Measurements from ENCODE around the gene RTP2. TPM values are rescaled to one million over a fixed set of nuclear protein-coding genes. Genes with fewer than 3 reads are reported as not detected.

The RTP2 gene
- total RNA-seq, 4 donors from 2014 or later, result not detected

DNA sequence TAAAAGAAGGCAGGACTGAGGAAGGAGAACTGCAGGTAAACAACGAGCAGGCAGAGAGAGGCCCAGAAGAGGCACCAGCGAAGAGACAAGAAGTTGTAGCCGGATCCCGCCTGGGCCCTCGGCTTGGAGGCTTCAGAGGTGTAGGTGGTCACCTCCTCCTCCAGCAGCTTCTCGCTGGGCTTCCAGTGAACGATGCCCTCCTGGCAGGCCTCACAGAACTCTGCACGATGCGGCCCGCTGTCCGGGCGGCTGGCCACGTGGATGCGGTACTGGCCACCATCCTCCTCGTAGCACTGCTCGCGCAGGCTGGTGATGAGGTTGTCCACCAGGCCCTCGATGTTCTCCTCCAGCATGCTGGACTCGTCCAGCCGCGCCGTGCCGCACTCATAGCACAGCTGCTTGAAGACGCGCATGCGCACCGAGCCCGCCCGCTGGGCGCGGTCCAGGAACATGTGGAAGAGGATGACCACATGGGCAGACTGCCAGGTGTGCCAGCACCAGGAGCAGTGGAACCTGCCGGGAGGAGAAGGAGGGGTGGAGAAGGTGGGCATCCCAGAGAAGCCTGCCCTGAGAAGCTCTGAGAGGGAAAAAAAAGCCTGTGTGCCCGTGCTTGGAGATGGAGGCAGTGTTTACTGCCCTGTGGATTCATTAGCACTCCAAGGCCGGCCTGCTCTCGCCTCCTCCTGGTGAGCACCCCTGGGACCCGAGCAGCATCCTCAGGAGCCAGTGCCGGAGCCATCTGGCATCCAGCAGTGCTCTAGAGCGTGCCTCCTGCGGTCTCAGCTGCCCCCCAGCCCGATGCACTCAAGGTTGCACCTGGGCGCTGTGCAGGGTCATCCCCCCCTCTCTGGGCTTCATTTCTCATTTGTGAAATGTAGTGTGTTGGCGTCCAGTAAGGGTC is 3.6 kb downstream of the RTP2 start:
- intact Hi-C loops (cut with DNase I), result no loop called here
- TF ChIP-seq POLR2A (IDR thresholded peaks at IDR 0.05), result no peak
- TF ChIP-seq, protein P1, sequence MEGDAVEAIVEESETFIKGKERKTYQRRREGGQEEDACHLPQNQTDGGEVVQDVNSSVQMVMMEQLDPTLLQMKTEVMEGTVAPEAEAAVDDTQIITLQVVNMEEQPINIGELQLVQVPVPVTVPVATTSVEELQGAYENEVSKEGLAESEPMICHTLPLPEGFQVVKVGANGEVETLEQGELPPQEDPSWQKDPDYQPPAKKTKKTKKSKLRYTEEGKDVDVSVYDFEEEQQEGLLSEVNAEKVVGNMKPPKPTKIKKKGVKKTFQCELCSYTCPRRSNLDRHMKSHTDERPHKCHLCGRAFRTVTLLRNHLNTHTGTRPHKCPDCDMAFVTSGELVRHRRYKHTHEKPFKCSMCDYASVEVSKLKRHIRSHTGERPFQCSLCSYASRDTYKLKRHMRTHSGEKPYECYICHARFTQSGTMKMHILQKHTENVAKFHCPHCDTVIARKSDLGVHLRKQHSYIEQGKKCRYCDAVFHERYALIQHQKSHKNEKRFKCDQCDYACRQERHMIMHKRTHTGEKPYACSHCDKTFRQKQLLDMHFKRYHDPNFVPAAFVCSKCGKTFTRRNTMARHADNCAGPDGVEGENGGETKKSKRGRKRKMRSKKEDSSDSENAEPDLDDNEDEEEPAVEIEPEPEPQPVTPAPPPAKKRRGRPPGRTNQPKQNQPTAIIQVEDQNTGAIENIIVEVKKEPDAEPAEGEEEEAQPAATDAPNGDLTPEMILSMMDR (IDR thresholded peaks at IDR 0.05), result no peak
- WGBS, 2 donors, result 88 to 90% methylated on average over 14 to 21 of the region's 42 CpGs
- Histone ChIP-seq H3K27ac (no peak overlapping the region), H3K4me1 (no peaks in the 10 kb centered on the region), H3K9me3 (no peaks in the 10 kb centered on the region), H3K4me3 (no peak overlapping the region), H3K27me3 (peaks cover 0 to 26% (median 0%) of the 10 kb centered on the region in 4 donors), H3K36me3 (no peaks in the 10 kb centered on the region)
- DNase-seq, result no peak

DNA sequence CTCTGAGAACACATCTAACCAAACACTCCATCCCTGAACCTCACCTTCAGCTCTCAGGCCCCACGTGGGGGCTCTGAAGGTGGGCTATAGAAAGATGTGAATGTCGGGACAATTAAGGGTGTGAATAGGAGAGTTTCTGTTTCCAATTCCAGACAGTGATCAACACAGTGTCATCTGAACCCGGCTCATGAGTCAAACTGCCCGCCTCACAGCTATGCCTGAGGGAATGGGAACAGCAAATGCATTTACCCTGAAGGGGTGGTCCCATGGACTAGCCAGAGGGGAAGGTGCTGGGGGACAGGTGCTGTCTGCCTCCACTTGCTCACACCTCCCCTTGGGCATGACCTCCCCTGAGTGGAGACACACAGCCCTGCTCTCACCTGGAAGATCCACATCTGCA is 6.3 kb downstream of the RTP2 start:
- DNase-seq, result no peak
- TF ChIP-seq, protein P1 (IDR thresholded peaks at IDR 0.05), result no peak
- no peak for TF ChIP-seq POLR2A (IDR thresholded peaks at IDR 0.05)
- no peaks in the 10 kb centered on the region for H3K36me3 ChIP-seq
- peaks cover 0 to 45% (median 0%) of the 10 kb centered on the region in 4 donors for H3K27me3 ChIP-seq
- WGBS, 2 donors, result 29 to 80% methylated on average over 1 to 3 of the region's 4 CpGs
- H3K4me1 ChIP-seq, result no peaks in the 10 kb centered on the region
- no peaks in the 10 kb centered on the region for H3K9me3 ChIP-seq
- peak overlapping the region in 1 of 4 donors; percentile 39 for H3K27ac ChIP-seq
- intact Hi-C loops (cut with DNase I), result no loop called here
- no peak overlapping the region for H3K4me3 ChIP-seq

DNA sequence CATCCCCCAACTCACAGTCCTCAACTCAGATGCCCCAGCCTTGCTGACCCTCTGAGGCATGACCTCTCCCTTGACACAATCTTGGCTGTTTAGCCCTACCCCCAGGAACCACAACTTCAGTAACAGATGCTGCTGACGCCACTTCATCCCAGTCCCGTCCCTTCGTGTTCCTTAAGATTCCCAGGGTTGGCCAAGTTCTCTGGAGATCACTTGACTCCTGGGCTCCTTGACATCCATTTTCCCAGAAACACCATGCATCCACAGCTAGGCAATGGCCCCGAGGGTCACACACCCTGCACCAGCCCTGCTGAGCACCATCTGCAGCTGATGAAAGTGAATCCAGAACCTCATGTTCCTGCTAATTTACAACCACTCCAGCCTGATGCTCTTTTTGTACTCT is 6.9 kb downstream of the RTP2 start:
- peaks cover 0 to 51% (median 0%) of the 10 kb centered on the region in 4 donors for H3K27me3 ChIP-seq
- intact Hi-C loops (cut with DNase I), result no loop called here
- H3K9me3 ChIP-seq, result no peaks in the 10 kb centered on the region
- no peaks in the 10 kb centered on the region for H3K36me3 ChIP-seq
- no peak for DNase-seq
- WGBS, 2 donors, result 69 to 76% methylated on average over 4 of the region's 4 CpGs
- no peak overlapping the region for H3K4me3 ChIP-seq
- H3K27ac ChIP-seq, result no peak overlapping the region
- TF ChIP-seq, protein P1 (IDR thresholded peaks at IDR 0.05), result no peak
- TF ChIP-seq POLR2A (IDR thresholded peaks at IDR 0.05), result no peak
- no peaks in the 10 kb centered on the region for H3K4me1 ChIP-seq

DNA sequence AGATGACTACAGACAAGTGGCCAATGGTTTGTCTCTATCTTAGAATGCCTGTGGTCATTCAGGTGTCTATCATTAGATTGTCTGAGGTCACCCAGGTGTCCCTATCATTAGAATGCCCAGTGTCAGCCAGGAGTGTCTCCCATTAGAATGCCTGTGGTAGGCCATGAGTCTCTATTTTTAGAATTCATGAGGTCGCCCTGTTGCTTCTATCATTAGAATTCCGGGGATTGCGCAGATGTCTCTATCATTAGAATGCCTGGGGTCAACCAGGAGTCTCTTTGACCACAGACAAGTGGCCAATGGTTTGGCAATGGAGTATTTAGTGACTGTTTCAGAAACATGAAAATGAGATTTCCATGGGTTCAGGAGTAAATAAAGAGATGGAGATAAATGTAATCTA is 7.6 kb downstream of the RTP2 start:
- DNase-seq, result no peak
- H3K4me1 ChIP-seq, result no peaks in the 10 kb centered on the region
- H3K9me3 ChIP-seq, result no peaks in the 10 kb centered on the region
- TF ChIP-seq, protein P1 (IDR thresholded peaks at IDR 0.05), result no peak
- TF ChIP-seq POLR2A (IDR thresholded peaks at IDR 0.05), result no peak
- H3K36me3 ChIP-seq, result no peaks in the 10 kb centered on the region
- intact Hi-C loops (cut with DNase I), result no loop called here
- WGBS, 2 donors, result 75 to 100% methylated on average over 2 to 3 of the region's 3 CpGs
- H3K27ac ChIP-seq, result no peak overlapping the region
- no peak overlapping the region for H3K4me3 ChIP-seq
- H3K27me3 ChIP-seq, result peaks cover 0 to 49% (median 0%) of the 10 kb centered on the region in 4 donors

DNA sequence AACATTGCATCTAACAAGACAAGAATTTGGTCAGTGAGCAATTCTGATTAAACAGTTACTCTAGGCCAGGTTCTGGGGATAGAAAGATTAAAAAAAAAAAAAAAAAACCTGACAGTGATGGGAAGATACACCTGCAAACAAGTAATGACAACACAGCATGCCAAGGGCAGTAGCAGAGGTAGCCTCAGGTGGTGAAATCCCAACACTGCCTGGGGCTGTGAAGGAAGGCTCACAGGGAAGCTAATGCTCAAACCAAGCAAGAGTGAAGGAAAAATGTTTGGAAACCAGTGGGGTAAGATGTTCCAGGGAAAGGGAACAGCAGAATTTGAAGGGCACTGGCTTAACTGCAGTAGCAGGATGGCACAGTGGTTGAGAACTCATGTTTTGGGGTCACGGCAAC is 8.9 kb downstream of the RTP2 start:
- no peaks in the 10 kb centered on the region for H3K9me3 ChIP-seq
- no peaks in the 10 kb centered on the region for H3K36me3 ChIP-seq
- 93 to 100% methylated on average over 1 of the region's 1 CpG for WGBS, 2 donors
- intact Hi-C loops (cut with DNase I), result no loop called here
- no peak overlapping the region for H3K4me3 ChIP-seq
- peaks cover 0 to 48% (median 0%) of the 10 kb centered on the region in 4 donors for H3K27me3 ChIP-seq
- TF ChIP-seq POLR2A (IDR thresholded peaks at IDR 0.05), result no peak
- TF ChIP-seq, protein P1 (IDR thresholded peaks at IDR 0.05), result no peak
- DNase-seq, result no peak
- no peak overlapping the region for H3K27ac ChIP-seq
- no peaks in the 10 kb centered on the region for H3K4me1 ChIP-seq

All from esophagus squamous epithelium (tissue), 5 donors.